HEK293T (cell line): ENCODE results near the gene TXLNA.

ENCODE experiments used
- ARNT ChIP-seq: fragments of 450-650 bp; IDR thresholded peaks from 2 replicates; pipeline ENCODE4 v1.6.1; 2017; ENCODE audit warnings: mild to moderate bottlenecking
- BHLHE40 ChIP-seq: fragments of 450-650 bp; IDR thresholded peaks from 2 replicates; pipeline ENCODE4 v1.6.1; 2016; ENCODE audit warnings: mild to moderate bottlenecking, moderate library complexity, borderline replicate concordance
- CTBP1 ChIP-seq: fragments of 450-650 bp; IDR thresholded peaks from 2 replicates; pipeline ENCODE4 v1.6.1; 2016; ENCODE audit warnings: borderline replicate concordance
- FOXA1 ChIP-seq: fragments of 450-650 bp; IDR thresholded peaks from 2 replicates; pipeline ENCODE4 v1.6.1; 2016; ENCODE audit warnings: mild to moderate bottlenecking
- FOXK2 ChIP-seq: fragments of 450-650 bp; IDR thresholded peaks from 2 replicates; pipeline ENCODE4 v1.6.1; 2016; ENCODE audit warnings: mild to moderate bottlenecking
- FOXM1 ChIP-seq: fragments of 450-650 bp; IDR thresholded peaks from 2 replicates; pipeline ENCODE4 v1.6.1; 2017; ENCODE audit warnings: mild to moderate bottlenecking, borderline replicate concordance
- HDGF ChIP-seq: fragments of 450-650 bp; IDR thresholded peaks from 2 replicates; pipeline ENCODE4 v1.6.1; 2017; ENCODE audit warnings: antibody characterized with exemption, borderline replicate concordance
- LEF1 ChIP-seq: fragments of 450-650 bp; IDR thresholded peaks from 2 replicates; pipeline ENCODE4 v1.6.1; 2017; ENCODE audit warnings: mild to moderate bottlenecking, borderline replicate concordance
- SP1 ChIP-seq: fragments of 450-650 bp; IDR thresholded peaks from 2 replicates; pipeline ENCODE4 v1.6.1; 2017
- SUZ12 ChIP-seq: fragments of 450-650 bp; IDR thresholded peaks from 2 replicates; pipeline ENCODE4 v1.6.1; 2016; ENCODE audit warnings: mild to moderate bottlenecking
- ZNF384 ChIP-seq: fragments of 450-650 bp; IDR thresholded peaks from 2 replicates; pipeline ENCODE4 v1.6.1; 2016

DNA sequence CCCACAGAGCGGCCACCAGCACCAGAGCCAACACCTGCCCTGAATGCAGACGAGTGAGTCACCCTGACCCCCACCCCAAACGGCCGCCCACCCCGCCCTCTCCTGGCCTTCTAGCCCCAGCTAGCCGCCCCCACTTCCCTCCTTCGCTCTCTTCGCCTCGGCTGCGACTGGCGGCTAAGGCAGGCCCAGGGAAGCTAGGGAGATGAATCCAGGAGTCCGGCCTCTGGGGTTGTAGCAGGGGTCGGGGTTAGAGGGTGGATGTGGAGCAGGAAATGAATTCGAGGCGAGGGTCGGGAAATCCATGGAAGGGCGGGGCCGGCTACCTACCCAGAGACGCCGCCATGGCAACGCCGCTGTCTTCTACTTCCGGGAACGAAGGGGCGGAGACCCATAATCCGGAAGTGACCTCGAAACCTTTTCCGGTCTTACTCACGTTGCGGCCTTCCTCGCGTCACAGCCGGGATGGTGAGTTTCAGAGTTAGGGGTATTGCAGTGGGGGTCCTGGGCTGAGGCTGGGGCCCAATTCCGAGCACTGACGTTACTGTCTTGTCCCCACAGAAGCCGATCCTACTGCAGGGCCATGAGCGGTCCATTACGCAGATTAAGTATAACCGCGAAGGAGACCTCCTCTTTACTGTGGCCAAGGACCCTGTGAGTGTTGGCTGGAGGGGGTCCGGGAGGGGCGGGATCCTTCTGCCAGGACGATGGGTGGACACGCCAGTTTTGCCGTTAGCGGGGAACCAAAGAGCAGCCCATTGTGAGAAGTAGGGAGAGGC is 42.7 kb downstream of the TXLNA start, which contains the start of the genes EIF3I and TMEM234:
- no peak for TF ChIP-seq HDGF
- TF ChIP-seq CTBP1, result no peak
- TF ChIP-seq FOXK2, result no peak
- no peak for TF ChIP-seq LEF1
- no peak for TF ChIP-seq ZNF384
- no peak for TF ChIP-seq BHLHE40
- no peak for TF ChIP-seq SUZ12
- TF ChIP-seq ARNT, result no peak
- no peak for TF ChIP-seq FOXM1
- no peak for TF ChIP-seq SP1
- TF ChIP-seq FOXA1, result no peak
